Right lung (tissue), 5 donors: ENCODE measurements around the gene STK36. TPM values are rescaled to one million over a fixed set of nuclear protein-coding genes. Genes with fewer than 3 reads are reported as not detected.

Experiments used
- DNase-seq, 2 donors: peaks; one replicate each; pipeline ENCODE4 v3.0.0-alpha.2; 2013
- polyA plus RNA-seq, 5 donors: library from polyadenylated mRNA; unstranded; fragments of 120-200 nt; gene quantifications; one replicate each; pipeline versions ENCODE4 v1.2.1 to v1.2.3, GENCODE V29; 2013; ENCODE audit warnings: inconsistent platforms in 1 of 5, low replicate concordance in 1 of 5; ENCODE audit not compliant: insufficient read length in 5 of 5, insufficient read depth in 1 of 5

Gene STK36
- polyA plus RNA-seq, 5 donors = 75.6 to 115 (median 88.2) TPM

- DNase-seq = no peak
These were observed 74.5 kb downstream of the STK36 start for GRCh38 chr2:218746470-218746795.

- DNase-seq = no peak
These were observed 75.1 kb downstream of the STK36 start for GRCh38 chr2:218746960-218747359.

GRCh38 chr2:218748741-218749441, 77.0 kb downstream of the STK36 start:
- DNase-seq = no peak

Other genes starting within 250 kb of the STK36 start
- 10 to 100 TPM; 10.5 to 20.1 (median 17.7) TPM for gene USP37, start 103.7 kb upstream of the STK36 start, polyA plus RNA-seq
- 10 to 100 TPM; 50.4 to 69.1 (median 59.1) TPM for gene CNOT9, start 103.2 kb upstream of the STK36 start, polyA plus RNA-seq
- gene PLCD4, start 64.2 kb upstream of the STK36 start, polyA plus RNA-seq = 10 to 100 TPM in 2 of 5 donors, 1 to 10 TPM in 3; 8.8 to 11.3 (median 9.9) TPM
- gene ZNF142, start 12.5 kb upstream of the STK36 start, polyA plus RNA-seq = 10 to 100 TPM; 14.2 to 18.9 (median 16.6) TPM
- 10 to 100 TPM; 53.6 to 58.4 (median 55.1) TPM for gene BCS1L, start 12.4 kb upstream of the STK36 start, polyA plus RNA-seq
- gene RNF25, start 84 bp upstream of the STK36 start, polyA plus RNA-seq = 10 to 100 TPM; 37.4 to 43.5 (median 42.1) TPM
- gene TTLL4, start 38.7 kb downstream of the STK36 start, polyA plus RNA-seq = 10 to 100 TPM; 31.0 to 48.5 (median 38.9) TPM
- gene CYP27A1, start 110.1 kb downstream of the STK36 start, polyA plus RNA-seq = 10 to 100 TPM; 22.7 to 32.0 (median 30.3) TPM
- under 1 TPM in 2 of 5 donors, not detected in 3; 0.18 to 0.76 TPM for gene PRKAG3, start 159.7 kb downstream of the STK36 start, polyA plus RNA-seq
- under 1 TPM in 1 of 5 donors, not detected in 4; 0.10 TPM for gene WNT6, start 187.7 kb downstream of the STK36 start, polyA plus RNA-seq
- under 1 TPM in 4 of 5 donors, not detected in 1; 0.15 to 0.36 (median 0.25) TPM for gene WNT10A, start 208.8 kb downstream of the STK36 start, polyA plus RNA-seq